HG02938 (cell line): ENCODE results near the gene DDIAS.
"Not testable (repeated sequence)": the region's sequence is repeated elsewhere in the genome, so short reads cannot be mapped to it uniquely, and the experiment has no call there.

Experiments used
- ATAC-seq: cut with Tn5 transposase; IDR thresholded peaks from one replicate; pipeline ENCODE4 v1.9.1; 2021; ENCODE audit warnings: mild to moderate bottlenecking, moderate library complexity; ENCODE audit not compliant: unreplicated experiment

Gene DDIAS

DNA sequence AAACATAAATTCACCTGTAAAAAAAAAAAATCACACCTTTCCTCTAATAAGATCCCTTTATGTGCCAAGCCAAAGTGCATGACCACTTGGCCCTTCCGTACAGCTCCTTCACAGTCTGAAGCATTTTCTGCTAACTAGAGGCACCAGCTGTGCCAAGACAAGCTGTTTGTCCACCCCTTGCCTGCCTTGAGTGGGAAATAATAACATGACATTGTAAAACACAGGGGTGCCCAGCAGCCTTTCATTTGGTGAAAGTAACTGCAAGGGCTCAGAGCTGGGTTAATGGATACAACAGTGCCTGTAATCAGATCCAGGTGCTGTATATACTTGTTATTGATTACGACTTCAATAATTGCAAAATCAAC, 59.2 kb downstream of the DDIAS start:
- no peak for ATAC-seq

DNA sequence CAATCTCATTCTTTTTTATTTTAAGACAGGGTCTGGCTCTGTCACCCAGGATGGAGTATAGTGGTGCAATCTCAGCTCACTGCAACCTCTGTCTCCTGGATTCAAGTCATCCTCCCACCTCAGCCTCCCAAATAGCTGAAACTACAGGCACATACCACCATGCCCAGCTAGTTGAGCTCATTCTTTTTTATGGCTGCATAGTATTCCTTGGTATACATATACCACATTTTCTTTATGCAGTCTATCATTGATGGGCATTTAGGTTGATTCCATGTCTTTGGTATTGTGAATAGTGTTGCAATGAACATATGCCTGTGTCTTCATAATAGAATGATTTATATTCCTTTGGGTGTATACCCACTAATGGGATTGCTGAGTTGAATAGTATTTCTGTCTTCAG, 60.5 kb downstream of the DDIAS start:
- ATAC-seq = not testable (repeated sequence)

DNA sequence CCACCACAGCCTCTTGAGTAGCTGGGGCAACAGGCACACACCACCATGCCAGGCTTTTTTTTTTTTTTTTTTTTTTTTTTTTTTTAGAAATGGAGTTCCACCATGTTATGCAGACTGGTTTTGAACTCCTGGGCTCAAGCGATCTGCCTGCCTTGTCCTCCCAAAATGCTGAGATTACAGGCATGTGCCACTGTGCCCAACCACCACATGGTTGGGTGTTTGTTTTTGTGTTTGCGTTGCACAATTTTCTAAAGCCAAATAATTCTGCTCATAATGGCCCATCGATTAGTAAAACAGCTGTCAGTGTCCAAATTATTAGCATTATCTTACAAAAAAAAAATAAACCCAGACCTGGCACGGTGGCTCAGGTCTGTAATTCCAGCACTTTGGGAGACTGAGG, 65.8 kb downstream of the DDIAS start:
- ATAC-seq = no peak

DNA sequence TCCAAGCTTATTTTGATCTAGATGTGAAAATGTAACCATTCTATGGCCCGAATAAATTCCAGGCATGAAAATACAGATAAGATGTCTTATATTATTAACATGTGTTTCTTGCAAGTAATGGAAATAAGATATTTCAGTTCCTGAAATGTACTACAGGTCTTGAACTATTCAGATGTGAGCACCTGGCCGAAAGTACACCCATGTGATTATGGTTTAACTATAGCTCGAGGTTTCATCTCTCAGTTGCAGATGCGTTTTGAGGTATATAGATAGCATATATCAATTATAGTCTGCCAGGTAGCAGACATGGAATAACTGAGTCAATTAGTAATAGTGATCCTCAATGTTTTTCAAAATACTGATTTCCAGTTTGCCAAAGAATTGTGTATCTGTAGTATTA, 68.3 kb downstream of the DDIAS start:
- ATAC-seq = peak; percentile 95

DNA sequence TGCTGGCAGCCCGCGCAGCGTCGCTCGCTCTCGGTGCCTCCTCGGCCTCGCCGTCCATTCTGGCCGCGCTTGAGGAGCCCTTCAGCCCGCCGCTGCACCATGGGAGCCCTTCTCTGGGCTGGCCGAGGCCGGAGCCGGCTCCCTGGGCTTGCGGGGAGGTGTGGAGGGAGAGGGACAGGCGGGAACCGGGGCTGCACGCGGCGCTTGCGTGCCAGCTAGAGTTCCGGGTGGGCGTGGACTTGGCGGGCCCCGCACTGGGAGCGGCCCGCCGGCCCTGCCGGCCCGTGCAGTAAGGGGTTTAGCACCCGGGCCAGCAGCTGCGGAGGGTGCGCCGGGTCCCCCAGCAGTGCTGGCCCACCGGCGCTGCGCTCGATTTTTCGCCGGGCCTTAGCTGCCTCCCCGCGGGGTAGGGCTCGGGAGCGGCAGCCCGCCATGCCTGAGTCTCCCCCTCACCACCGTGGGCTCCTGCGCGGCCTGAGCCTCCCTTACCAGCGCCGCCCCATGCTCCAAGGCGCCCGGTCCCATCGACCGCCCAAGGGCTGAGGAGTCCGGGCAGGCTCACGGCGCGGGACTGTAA, 69.1 kb downstream of the DDIAS start:
- not testable (repeated sequence) for ATAC-seq

DNA sequence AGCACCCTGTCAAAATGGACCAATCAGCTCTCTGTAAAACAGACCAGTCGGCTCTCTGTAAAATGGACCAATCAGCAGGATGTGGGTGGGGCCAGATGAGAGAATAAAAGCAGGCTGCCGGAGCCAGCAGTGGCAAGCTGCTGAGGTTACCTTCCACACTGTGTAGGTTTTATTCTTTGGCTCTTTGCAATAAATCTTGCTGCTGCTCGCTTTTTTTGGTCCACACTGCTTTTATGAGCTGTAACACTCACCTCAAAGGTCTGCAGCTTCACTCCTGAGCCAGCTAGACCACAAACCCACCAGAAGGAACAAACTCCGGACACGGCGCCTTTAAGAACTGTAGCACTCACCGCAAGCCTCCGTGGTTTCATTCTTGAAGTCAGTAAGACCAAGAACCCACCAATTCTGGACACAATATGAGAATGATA, 70.0 kb downstream of the DDIAS start:
- peak; percentile 29 for ATAC-seq

DNA sequence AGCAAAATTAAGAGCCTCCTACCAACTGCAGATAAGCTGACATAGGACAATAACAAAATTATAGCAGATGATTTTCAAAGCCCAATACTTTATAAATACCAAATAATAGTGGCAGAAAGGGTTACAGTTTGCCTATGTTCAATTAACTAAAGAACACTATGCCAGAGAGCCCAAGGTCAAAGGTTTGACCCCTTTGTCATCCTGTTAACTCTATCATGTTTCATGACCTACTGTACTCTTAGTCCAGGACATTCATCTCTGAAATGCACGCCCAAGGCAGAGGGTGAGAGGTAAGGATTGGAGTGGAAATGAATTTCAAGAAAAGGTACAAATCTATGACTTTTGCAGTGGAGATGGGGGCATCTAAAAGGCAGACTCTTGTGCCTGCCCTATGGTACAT, 70.6 kb downstream of the DDIAS start:
- no peak for ATAC-seq

DNA sequence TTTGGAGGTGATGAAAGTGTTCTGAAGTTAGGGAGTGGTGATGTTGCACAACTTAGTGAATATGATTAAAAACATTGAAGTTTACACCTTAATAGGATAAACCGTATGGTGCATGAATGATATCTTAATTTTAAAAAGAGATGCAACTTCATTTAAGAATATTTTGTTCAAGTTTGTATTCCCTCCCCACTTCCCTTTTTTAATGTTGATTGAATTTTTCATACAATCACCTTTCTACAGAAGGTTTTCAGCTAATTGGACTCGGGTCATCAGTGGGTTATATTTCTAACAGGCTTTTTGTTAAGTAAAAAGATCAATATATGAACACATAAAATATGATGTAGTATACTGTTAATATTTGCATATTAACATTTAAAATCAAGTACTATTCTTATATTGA, 72.6 kb downstream of the DDIAS start:
- ATAC-seq = no peak

DNA sequence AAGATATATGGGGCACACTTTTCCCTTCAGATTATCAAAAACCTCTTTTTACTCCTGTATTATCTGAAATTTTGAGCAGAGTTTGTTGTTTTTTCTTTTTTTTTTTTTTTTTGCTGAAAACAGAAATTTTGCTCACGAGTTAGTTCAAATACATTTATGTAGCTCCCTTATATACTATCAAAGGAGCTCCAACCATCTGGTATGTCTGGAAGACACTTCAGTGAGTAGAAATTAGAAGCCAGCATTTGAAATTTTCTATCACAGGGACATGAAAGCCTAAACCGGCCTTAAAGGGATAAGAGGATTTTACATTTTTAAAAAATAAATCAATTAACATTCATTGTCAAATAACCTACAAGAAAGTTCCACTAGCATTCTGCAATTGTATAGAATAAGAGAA, 73.3 kb downstream of the DDIAS start:
- no peak for ATAC-seq

DNA sequence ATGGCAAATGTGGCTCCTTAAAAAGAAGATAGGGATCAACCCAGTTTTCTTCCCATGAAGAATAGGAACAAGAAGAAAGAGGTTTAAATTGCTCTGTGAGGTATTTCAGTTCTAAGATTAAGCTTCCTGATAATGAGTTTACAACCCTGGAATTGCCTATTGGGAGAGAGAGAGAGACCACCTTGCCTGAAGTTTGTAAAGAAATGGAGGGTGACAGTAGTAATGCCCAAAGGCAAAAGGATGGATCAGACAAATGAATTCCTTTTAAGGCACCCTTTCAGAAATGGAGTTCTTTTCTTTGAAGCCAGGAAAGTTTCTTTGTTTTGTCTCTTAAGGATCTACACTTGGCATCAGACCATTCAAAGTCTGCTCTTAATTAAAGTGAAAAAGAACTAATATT, 74.3 kb downstream of the DDIAS start:
- ATAC-seq = no peak

DNA sequence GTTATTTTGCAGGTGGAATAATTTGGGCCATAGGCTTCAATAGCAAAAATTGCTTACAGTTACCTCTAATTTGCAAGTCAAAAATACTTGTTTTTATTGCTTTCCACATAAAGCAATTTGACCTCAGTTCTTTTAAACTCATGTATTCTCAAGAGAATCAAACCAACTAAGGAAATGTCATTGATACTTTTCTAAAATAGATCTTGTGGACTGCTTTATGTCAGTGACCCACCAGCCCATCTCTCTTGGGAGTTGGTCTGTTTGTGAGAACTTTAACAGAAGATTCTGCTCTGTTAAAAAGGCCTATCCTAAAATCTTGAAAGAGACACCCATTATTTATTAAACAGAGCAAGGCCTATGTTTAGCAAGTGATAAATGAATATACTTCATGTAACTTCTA, 75.2 kb downstream of the DDIAS start:
- no peak for ATAC-seq

DNA sequence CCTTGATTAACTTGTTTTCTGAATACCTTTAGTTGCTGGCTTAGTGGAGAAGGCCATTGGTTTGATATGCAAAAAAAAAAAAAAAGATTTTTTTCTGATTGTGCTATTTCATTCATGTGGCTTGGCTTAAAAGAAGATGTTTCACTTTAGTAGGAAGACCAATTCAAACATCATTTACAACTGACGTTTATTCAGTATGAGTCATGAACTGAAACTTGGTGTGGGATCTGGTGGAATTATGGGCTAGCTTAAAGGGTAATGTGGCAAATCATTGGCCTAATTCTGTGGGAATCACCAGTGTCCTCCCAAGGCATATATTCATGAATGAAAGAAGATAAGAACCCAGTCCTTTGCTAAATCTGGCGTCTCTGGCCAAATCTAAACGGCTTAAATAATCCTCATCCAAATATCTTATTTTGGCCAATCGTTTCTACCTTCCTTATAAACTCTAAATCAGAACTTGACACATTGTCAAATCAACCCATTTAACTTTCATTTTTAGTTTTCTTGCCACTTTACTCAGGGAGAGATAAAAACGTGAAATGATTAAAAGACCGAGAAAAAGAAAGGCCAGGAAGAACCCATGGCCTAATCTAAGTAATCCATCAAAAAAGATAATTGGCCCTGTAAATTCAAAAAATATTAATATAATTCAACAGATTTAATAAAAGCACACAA, 77.0 kb downstream of the DDIAS start:
- ATAC-seq = peak; percentile 58

DNA sequence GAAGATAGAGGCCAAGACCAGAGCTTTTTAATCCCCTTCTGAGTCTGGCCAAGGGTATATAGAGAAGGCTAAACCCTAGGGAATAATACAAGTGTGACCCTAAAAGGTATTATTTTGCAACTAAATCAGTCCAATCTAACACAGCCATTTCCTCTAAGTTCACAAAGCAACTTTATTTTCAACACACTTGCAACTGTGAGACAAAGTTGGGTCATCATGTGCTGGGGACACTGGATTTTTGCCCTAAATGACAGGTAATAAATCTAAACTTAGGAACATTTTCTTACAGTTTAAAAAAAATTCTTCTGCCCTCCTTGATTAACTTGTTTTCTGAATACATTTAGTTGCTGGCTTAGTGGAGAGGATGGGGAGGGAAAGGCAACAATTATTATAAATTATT, 78.3 kb downstream of the DDIAS start:
- no peak for ATAC-seq

DNA sequence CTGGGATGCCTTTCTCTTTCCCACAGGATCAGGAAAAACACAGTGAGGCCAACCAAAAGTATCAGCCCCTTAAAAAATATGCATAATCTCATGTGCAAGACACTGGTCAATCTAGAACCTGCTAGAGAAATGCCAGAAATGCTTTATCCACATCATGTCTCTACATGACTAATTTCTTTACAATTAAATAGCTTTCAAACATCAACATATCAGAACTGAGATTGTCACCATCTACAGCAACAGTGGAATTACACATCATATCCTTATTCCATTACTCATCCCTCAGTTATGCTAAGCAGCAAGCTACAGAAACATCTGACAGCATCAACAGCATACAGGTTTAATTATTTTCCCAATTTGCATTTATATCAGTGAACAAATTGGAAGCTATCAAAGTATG, 78.8 kb downstream of the DDIAS start:
- no peak for ATAC-seq

DNA sequence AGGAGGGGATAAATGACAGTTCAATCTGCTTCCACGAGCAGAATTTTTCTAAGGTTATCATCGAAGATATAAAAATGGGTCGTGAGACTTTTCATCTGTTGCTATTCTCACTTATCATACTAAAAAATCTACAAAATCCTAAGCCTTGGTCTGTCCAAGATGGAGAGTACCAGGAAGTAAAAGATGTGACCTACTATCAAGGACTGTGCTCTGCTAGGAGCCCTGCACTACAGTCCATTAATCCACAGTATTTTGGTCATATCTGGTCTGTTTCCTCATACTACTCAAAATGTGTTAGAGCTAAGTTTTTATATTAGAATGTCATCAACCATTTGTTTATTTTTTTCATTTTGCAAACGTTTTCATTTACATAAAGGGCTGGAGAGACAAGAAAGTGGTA, 79.4 kb downstream of the DDIAS start:
- no peak for ATAC-seq

DNA sequence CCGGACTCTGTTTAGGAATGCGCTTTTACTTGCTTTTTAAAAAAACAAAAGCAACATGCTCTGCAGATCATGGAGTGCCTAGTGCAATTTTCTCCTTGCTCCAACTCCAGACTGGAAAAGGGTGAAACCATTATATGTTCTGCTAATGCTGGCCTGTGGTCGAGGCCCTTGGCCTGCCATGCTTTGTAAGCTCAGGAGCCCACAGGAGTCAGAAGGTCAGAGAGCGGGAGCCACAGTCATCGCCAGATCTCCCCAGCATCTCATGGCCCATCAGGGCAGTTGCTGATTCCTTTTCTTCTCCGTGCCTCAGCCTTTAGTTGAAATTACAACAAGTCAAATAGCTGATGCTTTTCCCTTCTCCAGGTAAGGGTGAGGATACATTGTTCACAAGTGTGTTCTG, 80.3 kb downstream of the DDIAS start:
- ATAC-seq = no peak
